ENCODE results near the gene UNKL.

Gene UNKL

GRCh38 chr16:1430759-1431496 is 16.4 kb upstream of the UNKL start, which contains the start of gene PERCC1:
Gene PERCC1 (plus strand): TSS chr16:1431078. CDS start chr16:1432594, 1,516 bp downstream.
- DNase-seq: no peak

GRCh38 chr16:1430214-1430758 is 15.8 kb upstream of the UNKL start:
- DNase-seq: no peak

GRCh38 chr16:1429631-1430030 is 15.1 kb upstream of the UNKL start:
- DNase-seq: no peak

GRCh38 chr16:1429012-1429411 is 14.5 kb upstream of the UNKL start:
- DNase-seq: no peak

- peak; percentile 13 to 43 for DNase-seq
These were observed 14.0 kb upstream of the UNKL start for GRCh38 chr16:1428511-1428910.

GRCh38 chr16:1427473-1428461 is 13.3 kb upstream of the UNKL start:
- DNase-seq: no peak

GRCh38 chr16:1426734-1427471 is 12.4 kb upstream of the UNKL start:
- no peak for DNase-seq

- no peak for DNase-seq
These were observed 11.3 kb upstream of the UNKL start for GRCh38 chr16:1425616-1426370.

GRCh38 chr16:1424028-1424427 is 9.5 kb upstream of the UNKL start:
- no peak for DNase-seq

- DNase-seq: no peak
These were observed 7.6 kb upstream of the UNKL start for GRCh38 chr16:1422076-1422475.

- no peak for DNase-seq
These were observed 5.6 kb upstream of the UNKL start for GRCh38 chr16:1420111-1420539.

GRCh38 chr16:1416521-1416941 is 2.0 kb upstream of the UNKL start:
- DNase-seq: no peak

GRCh38 chr16:1413684-1414531 is 596 bp downstream of the UNKL start:
- peak; percentile 48 to 60 for DNase-seq

GRCh38 chr16:1412847-1413246 is 1.7 kb downstream of the UNKL start:
- DNase-seq: no peak

GRCh38 chr16:1408171-1408837 is 6.2 kb downstream of the UNKL start:
- DNase-seq: peak; percentile 89 to 91

GRCh38 chr16:1407753-1408152 is 6.8 kb downstream of the UNKL start:
- DNase-seq: no peak

GRCh38 chr16:1403733-1404132 is 10.8 kb downstream of the UNKL start:
- DNase-seq: no peak

GRCh38 chr16:1403036-1403435 is 11.5 kb downstream of the UNKL start:
- DNase-seq: no peak

GRCh38 chr16:1401758-1402154 is 12.7 kb downstream of the UNKL start:
- DNase-seq: no peak
